Measurements from ENCODE around the gene DIP2C.

DNA sequence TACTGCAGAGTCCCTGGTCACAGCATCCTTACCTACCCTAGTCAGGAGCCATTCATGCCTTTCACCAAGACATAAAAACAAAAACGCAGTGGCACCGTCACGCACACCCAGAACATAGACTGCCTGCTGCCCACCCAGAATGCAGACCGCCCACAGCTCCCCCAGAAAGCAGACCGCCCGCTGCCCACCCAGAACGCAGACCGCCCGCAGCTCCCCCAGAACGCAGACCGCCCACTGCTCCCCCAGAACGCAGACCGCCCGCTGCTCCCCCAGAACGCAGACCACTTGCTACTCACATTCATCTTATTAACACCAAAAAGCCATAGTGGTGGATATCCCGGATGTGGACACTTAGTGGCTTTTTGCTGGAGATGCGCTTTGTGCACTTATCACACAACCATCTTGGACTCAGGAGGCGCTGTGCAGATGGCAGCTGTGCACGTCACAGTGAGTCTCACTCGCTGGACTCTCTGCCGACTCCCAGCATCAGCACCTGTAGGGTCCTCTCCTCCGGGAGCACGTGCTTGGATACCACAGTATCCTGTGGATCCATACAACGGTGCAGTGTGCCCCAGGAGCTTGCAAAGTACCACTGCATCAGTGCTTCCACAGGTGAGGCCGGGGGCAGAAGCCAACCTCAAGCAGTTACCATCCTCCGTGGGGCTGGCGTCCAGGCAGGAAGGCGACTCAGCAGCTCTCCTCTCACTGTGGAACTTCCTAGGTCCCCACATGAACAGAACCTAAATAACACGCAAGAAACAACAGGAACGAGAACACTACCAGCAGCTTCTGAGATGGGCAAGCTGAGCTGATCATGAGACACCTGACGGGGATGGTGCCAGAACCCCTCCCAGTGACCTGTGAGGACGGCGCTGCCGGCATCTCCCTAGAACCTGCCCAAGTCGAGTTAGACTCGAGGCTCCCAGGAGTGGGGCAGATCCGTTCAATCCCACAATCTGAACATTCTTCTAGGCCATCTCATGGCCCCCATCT lies 161.0 kb downstream of the DIP2C start:
- TF ChIP-seq POLR2AphosphoS5 (IDR thresholded peaks at IDR 0.05; ENCODE audit: low read depth, low read length) (no peak), POLR2A (IDR thresholded peaks at IDR 0.05; ENCODE audit: low read depth, low read length) (no peak)

All from GM12892 (cell line).